WI38 (cell line): Measurements from ENCODE around the gene STIMATE.

Experiments used
- H3K4me3 ChIP-seq: 2 replicates; pipeline ENCODE4 v1.5.1; 2011; ENCODE audit warnings: low read depth, mild to moderate bottlenecking, control low read depth, low read length
- TF ChIP-seq, protein P1 (sequence below): IDR thresholded peaks from 2 replicates; pipeline ENCODE4 v1.5.1; 2012; ENCODE audit warnings: low read depth, mild to moderate bottlenecking, control low read depth, low read length

The STIMATE gene

DNA sequence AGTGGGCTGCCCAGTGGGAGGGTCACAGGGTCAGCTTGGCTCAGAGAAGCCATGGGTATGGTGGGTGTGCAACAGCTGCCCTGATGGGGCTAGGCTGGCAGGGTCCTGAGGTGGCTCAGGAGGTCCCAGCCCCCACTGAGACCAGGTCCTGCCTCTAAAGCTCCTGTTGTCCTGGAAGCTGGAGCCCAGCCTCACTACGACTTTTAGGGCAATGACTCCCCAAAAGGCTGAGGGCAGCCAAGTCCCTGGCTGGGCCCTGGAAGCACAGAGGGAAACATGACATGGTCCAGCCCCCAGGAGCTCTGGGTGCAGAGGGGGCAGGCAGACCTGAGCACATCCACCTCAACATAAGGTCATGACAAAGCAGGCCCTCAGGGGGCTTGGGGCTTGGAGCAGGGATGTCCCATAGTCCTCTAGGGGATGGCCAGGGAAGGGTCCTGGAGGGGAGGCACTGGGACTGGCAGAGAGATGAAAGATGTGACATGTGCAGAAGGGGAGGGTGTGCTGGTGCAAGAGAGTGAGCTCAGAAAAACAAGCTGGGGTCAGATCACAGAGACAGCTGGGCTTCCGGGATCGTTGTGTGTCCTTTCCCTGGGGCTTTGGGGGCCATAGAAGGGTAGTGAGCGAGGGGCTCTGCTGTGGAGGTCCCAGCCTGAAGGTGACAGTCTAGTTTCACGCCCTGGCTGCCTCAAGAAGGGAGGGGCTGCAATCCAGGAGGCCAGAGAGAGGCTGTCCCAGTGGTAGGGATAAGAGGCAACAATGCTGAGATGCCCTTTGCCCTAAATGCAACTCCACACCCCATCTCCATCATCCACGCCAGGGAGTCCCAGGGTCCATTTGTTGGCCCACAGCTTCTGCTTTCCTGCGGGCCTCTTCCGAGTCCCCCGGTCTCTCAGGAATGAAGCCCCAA is 103.4 kb downstream of the STIMATE start:
- TF ChIP-seq, protein P1, sequence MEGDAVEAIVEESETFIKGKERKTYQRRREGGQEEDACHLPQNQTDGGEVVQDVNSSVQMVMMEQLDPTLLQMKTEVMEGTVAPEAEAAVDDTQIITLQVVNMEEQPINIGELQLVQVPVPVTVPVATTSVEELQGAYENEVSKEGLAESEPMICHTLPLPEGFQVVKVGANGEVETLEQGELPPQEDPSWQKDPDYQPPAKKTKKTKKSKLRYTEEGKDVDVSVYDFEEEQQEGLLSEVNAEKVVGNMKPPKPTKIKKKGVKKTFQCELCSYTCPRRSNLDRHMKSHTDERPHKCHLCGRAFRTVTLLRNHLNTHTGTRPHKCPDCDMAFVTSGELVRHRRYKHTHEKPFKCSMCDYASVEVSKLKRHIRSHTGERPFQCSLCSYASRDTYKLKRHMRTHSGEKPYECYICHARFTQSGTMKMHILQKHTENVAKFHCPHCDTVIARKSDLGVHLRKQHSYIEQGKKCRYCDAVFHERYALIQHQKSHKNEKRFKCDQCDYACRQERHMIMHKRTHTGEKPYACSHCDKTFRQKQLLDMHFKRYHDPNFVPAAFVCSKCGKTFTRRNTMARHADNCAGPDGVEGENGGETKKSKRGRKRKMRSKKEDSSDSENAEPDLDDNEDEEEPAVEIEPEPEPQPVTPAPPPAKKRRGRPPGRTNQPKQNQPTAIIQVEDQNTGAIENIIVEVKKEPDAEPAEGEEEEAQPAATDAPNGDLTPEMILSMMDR, result no peak
- H3K4me3 ChIP-seq, result no peak overlapping the region

DNA sequence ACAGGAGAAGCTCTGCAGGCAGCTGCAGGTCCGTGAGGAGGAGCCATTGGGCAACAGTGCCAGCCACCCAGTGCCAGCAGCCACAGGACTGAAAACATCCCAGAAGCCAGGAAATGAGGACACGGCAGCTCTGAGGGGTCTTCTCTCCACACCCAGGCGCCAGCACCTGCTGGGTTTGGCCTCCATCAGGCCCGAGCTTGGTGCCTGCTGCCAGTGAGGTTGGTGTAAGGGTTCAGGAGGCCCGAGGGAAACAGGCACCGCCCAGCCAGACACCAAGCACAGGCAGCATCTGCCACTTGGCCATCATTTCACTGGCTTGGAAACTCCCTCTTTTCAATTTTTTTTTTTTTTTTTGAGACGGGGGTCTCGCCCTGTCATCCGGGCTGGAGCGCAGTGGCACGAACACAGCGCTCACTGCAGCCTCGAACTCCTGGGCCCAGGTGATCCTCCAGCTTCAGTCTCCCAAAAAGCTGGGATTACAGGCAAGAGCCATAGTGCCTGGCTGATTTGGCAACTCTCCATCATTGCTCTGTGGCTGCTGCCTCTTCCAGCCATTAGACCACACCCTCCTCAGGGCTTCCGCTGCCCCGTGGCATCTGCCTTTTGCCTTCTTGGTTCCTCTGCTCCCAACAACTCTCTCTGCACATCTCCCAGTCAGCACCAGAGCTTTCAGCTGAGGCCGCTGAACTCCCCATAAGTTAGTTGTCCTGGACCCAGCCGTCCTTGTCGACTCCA is 104.2 kb downstream of the STIMATE start:
- TF ChIP-seq, protein P1, result no peak
- no peak overlapping the region for H3K4me3 ChIP-seq

DNA sequence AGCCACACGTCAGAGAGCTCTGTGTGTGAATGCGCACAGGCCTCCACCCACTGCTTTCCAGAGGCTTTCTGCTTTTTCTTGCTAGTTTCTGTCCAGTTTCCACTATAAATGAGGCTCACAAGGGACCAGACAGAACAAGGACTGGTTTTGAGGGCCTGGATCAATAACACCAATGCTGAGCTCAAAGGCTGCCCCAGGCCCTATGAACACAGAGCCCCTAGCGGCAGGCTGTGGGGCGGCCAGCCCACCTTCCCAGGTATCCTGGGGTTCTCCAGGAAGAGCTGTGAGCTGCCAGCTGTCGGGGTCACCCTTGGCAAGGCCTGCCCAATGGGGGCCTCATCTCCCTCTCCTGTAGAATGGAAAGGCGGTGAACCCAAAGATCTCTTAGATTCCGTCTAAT is 104.9 kb downstream of the STIMATE start:
- no peak overlapping the region for H3K4me3 ChIP-seq
- TF ChIP-seq, protein P1, result no peak

DNA sequence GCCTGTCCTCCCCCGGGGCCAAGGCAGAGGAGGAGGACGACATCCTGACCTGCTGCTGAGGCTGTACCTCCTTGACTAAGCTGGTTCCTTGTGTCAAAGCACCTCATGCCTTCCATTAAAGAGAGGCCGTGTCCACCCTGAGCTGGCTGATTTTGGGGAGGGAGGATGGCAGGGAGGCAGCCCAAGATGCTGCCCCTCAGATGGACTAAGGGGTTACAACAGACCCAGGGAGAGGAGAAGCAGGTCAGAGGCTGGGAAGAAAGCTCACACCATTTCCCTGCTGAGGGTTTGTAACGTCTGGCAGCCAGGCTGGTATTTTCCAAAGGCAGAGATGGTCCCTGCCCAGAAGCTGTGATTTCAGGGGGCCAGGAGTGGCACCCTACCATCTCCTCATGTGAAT is 105.4 kb downstream of the STIMATE start:
- TF ChIP-seq, protein P1, result no peak
- H3K4me3 ChIP-seq, result no peak overlapping the region

DNA sequence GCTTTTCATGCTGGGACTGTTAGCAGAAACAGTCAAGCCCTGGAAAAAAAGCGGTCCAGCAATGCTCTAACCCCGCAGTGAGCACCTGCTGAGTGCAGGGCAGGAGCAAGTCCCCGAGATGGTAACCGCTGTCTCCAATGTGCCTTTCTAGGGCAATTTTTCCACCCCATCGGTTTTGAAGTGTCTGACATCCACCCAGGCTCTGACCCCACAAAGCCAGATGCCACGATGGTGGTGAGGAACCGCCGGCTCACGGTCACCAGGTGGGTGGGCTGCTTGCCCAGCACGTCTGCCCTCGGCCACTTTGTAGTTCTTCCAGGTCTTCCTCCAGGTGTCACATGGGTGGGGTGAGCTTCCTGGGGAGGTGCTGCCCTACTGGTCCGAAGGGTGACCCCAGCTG is 106.0 kb downstream of the STIMATE start:
- TF ChIP-seq, protein P1, result no peak
- no peak overlapping the region for H3K4me3 ChIP-seq

DNA sequence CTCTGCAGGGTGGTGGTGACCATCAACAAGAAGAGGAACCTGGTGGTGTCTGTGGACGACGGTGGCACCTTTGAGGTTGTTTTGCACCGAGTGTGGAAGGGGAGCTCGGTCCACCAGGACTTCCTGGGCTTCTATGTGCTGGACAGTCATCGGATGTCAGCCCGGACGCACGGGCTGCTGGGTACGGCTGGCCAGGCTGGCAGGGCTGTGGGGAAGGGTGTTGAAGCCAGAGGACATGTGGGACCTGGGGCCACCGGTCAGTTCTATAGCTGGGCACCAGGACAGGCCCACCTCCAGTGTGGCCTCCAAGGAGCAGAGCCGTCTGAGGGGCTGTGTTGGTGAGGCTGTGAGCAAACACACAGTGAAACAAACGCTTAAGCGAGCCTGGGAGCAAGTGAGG is 106.6 kb downstream of the STIMATE start:
- H3K4me3 ChIP-seq, result no peak overlapping the region
- TF ChIP-seq, protein P1, result no peak

DNA sequence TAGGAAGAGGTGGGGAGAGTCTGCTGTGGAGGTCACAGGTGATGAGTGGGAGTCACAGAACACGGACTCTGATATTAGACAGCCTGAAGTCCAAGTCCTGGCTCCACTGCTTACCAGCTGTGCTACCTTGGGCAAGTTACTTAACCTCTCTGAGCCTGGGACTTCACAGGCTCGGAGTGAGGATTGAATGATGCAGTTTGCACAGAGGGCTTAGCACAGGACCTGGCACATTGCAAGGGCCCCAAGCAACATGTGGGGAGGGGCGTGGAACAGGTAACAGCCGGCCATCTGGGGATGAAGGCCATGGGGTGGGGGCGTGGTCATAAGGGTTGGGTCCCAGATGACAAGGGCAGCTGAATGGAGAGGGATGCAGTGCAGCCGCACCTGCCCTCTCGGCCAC is 107.0 kb downstream of the STIMATE start:
- no peak overlapping the region for H3K4me3 ChIP-seq
- TF ChIP-seq, protein P1, result no peak
